HEK293T (cell line): ENCODE results near the gene GAK.
A peak's percentile ranks its signal among the peaks of the same experiment; 100 is the strongest.

Experiments
- CTCF ChIA-PET: fragments of 350-600 bp; formaldehyde crosslinking; extraction: SDS; loops from one replicate; lab custom pipeline; 2021; ENCODE audit warnings: antibody characterized with exemption, inconsistent platforms; lab: Yijun Ruan, JAX
- POLR2A ChIA-PET: fragments of 350-600 bp; formaldehyde crosslinking; extraction: SDS; loops from one replicate; lab custom pipeline; 2020; ENCODE audit warnings: antibody characterized with exemption, inconsistent platforms; lab: Yijun Ruan, JAX
- DNase-seq: peaks from one replicate; pipeline ENCODE4 v3.0.0; 2012; ENCODE audit warnings: mixed read lengths; ENCODE audit errors: extremely low spot score
- ARNT ChIP-seq: fragments of 450-650 bp; IDR thresholded peaks from 2 replicates; pipeline ENCODE4 v1.6.1; 2017; ENCODE audit warnings: mild to moderate bottlenecking
- BHLHE40 ChIP-seq: fragments of 450-650 bp; IDR thresholded peaks from 2 replicates; pipeline ENCODE4 v1.6.1; 2016; ENCODE audit warnings: mild to moderate bottlenecking, moderate library complexity, borderline replicate concordance
- CTBP1 ChIP-seq: fragments of 450-650 bp; IDR thresholded peaks from 2 replicates; pipeline ENCODE4 v1.6.1; 2016; ENCODE audit warnings: borderline replicate concordance
- ELF4 ChIP-seq: fragments of 450-650 bp; IDR thresholded peaks from 2 replicates; pipeline ENCODE4 v1.6.1; 2017; ENCODE audit warnings: antibody characterized with exemption
- FOXA1 ChIP-seq: fragments of 450-650 bp; IDR thresholded peaks from 2 replicates; pipeline ENCODE4 v1.6.1; 2016; ENCODE audit warnings: mild to moderate bottlenecking
- FOXK2 ChIP-seq: fragments of 450-650 bp; IDR thresholded peaks from 2 replicates; pipeline ENCODE4 v1.6.1; 2016; ENCODE audit warnings: mild to moderate bottlenecking
- FOXM1 ChIP-seq: fragments of 450-650 bp; IDR thresholded peaks from 2 replicates; pipeline ENCODE4 v1.6.1; 2017; ENCODE audit warnings: mild to moderate bottlenecking, borderline replicate concordance
- HDGF ChIP-seq: fragments of 450-650 bp; IDR thresholded peaks from 2 replicates; pipeline ENCODE4 v1.6.1; 2017; ENCODE audit warnings: antibody characterized with exemption, borderline replicate concordance
- L3MBTL2 ChIP-seq: fragments of 450-650 bp; conservative IDR thresholded peaks from 2 replicates; pipeline ENCODE4 v1.6.1; 2016; ENCODE audit warnings: mild to moderate bottlenecking
- LEF1 ChIP-seq: fragments of 450-650 bp; IDR thresholded peaks from 2 replicates; pipeline ENCODE4 v1.6.1; 2017; ENCODE audit warnings: mild to moderate bottlenecking, borderline replicate concordance
- NFRKB ChIP-seq: fragments of 450-650 bp; IDR thresholded peaks from 2 replicates; pipeline ENCODE4 v1.6.1; 2016; ENCODE audit warnings: mild to moderate bottlenecking, moderate library complexity
- SP1 ChIP-seq: fragments of 450-650 bp; IDR thresholded peaks from 2 replicates; pipeline ENCODE4 v1.6.1; 2017
- SUZ12 ChIP-seq: fragments of 450-650 bp; IDR thresholded peaks from 2 replicates; pipeline ENCODE4 v1.6.1; 2016; ENCODE audit warnings: mild to moderate bottlenecking
- TARDBP ChIP-seq: fragments of 450-650 bp; IDR thresholded peaks from 2 replicates; pipeline ENCODE4 v1.6.1; 2016
- ZNF384 ChIP-seq: fragments of 450-650 bp; IDR thresholded peaks from 2 replicates; pipeline ENCODE4 v1.6.1; 2016
- TF ChIP-seq, protein P1 (sequence below): fragments of 450-650 bp; IDR thresholded peaks from 2 replicates; pipeline ENCODE4 v1.6.1; 2016

Gene GAK

DNA sequence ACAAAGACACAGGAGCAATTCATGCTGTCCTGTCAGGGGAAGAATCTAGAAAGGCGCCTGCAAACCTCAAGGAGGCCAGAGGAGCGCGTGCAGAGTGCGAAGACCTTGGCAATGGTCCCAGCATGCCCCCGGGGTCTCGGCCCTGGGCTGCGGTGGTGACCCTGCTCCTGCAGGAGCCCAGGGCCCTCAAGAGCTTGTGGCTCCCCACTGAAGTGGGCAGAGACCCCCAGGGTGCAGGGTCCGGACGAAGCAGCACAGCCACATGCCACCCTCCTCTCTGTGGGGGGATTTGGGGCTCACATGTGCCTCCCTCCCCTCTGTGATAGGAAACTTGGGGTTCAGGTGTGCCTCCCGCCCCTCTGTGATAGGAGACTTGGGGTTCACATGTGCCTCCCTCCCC lies 39.3 kb downstream of the GAK start:
- POLR2A ChIA-PET, result no interaction called here
- CTCF ChIA-PET, result no interaction called here
- TF ChIP-seq L3MBTL2 (no peak), ARNT (no peak), TARDBP (no peak), SP1 (no peak), ELF4 (no peak), ZNF384 (no peak), CTBP1 (no peak), LEF1 (no peak), NFRKB (no peak), SUZ12 (no peak), FOXM1 (no peak), FOXA1 (no peak), FOXK2 (no peak)
- TF ChIP-seq, protein P1, sequence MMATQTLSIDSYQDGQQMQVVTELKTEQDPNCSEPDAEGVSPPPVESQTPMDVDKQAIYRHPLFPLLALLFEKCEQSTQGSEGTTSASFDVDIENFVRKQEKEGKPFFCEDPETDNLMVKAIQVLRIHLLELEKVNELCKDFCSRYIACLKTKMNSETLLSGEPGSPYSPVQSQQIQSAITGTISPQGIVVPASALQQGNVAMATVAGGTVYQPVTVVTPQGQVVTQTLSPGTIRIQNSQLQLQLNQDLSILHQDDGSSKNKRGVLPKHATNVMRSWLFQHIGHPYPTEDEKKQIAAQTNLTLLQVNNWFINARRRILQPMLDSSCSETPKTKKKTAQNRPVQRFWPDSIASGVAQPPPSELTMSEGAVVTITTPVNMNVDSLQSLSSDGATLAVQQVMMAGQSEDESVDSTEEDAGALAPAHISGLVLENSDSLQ, result no peak
- DNase-seq, result no peak

DNA sequence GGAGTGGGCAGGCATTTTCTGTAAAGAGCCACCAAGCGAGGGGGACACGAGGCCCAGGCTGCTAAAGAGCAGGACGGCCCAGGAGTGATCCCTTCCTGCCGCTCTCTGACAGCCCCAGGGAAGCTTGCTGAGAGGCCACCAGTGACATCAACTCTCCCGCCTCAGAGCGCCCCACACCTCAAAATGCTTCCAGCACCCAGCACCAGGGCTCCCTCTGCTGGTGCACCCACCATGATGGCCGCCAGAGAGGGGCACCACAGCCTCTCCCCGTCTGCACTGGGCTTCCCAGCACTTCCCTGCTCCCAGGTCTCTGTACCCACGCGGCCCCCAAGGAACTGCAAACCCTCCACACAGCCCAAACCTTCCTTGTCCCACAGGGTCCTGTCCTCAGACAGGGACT lies 40.4 kb downstream of the GAK start:
- DNase-seq, result peak; percentile 21
- ChIA-PET CTCF (interaction anchor here (1.7 kb wide), 1 partner anchor 150 kb away, joined by 5 read pairs; no protein-coding TSS in a partner anchor), POLR2A (no interaction called here)
- TF ChIP-seq SUZ12, result no peak
- no peak for TF ChIP-seq TARDBP
- TF ChIP-seq, protein P1, result no peak
- no peak for TF ChIP-seq LEF1
- no peak for TF ChIP-seq BHLHE40
- TF ChIP-seq L3MBTL2, result no peak
- TF ChIP-seq SP1, result no peak
- no peak for TF ChIP-seq NFRKB
- TF ChIP-seq FOXA1, result no peak
- TF ChIP-seq ELF4, result no peak
- TF ChIP-seq FOXM1, result no peak
- TF ChIP-seq CTBP1, result no peak
- TF ChIP-seq FOXK2, result no peak
- TF ChIP-seq ARNT, result no peak
- TF ChIP-seq HDGF, result no peak
- no peak for TF ChIP-seq ZNF384

DNA sequence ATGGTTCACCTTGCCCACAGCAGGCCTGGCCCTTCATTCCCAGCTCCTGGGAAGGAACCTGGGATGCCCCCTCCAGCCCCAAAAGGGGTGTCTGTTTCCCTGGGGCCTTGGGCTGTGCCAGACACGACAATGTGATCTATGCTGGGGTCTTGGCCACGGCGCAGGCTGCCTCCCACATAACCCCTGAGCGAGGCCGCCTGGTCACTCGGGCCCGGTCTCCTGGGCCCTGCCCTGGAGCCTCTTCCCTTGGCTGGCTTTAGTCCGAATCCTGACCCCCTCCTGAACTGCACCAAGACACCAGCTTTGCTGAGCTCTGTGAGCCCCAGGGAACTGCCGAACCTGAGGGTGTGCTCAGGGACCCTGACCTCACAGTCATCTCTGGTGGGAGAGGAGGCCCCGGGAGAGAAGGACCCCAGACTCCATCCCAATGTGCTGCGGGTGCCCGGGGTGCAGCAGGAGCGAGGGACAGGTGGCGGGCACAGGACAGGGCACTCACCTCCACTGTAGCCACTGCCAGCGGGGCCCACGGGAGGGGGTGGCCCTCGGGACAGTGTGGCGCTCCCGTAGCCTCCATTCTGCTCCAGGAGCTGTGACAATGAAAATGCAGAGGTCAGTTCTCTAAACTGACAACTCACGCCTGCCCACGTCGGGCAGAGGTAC lies 42.0 kb downstream of the GAK start:
- TF ChIP-seq FOXM1 (no peak), CTBP1 (no peak), SUZ12 (no peak), LEF1 (no peak), FOXA1 (no peak), SP1 (no peak), L3MBTL2 (no peak), TARDBP (no peak), BHLHE40 (no peak), ELF4 (no peak), HDGF (no peak)
- TF ChIP-seq, protein P1, result no peak
- ChIA-PET CTCF (interaction anchor here (1.7 kb wide), 1 partner anchor 148 kb away, joined by 5 read pairs; no protein-coding TSS in a partner anchor), POLR2A (no interaction called here)
- no peak for DNase-seq

DNA sequence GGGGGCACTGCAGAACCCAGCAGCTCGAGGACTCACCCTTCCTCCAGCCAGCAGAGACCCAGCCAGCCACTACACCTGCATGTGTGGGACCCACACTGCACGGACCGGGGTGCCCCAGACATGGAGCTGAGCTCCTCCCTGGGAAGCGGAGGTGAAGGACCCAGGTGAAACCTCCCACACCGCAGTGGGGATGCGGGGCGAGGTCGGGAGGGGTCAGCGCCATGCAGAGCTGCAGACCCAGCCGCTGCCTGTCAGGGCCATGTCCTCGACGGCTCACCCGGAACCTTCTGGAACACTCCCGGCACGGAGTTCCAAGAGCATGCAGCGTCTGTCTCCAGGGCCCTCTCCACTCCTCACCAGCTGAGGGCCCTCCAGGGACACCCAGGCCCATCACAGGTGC lies 42.6 kb downstream of the GAK start:
- CTCF ChIA-PET, result no interaction called here
- no peak for DNase-seq
- TF ChIP-seq HDGF (no peak), ZNF384 (no peak), ARNT (no peak), SP1 (no peak), SUZ12 (no peak), BHLHE40 (no peak), L3MBTL2 (no peak), FOXM1 (no peak), NFRKB (no peak), FOXA1 (no peak), TARDBP (no peak), CTBP1 (no peak), LEF1 (no peak), ELF4 (no peak), FOXK2 (no peak)
- TF ChIP-seq, protein P1, result no peak
- POLR2A ChIA-PET, result interaction anchor here (0.6 kb wide), 1 partner anchor 37 kb away, joined by 3 read pairs; no protein-coding TSS in a partner anchor

DNA sequence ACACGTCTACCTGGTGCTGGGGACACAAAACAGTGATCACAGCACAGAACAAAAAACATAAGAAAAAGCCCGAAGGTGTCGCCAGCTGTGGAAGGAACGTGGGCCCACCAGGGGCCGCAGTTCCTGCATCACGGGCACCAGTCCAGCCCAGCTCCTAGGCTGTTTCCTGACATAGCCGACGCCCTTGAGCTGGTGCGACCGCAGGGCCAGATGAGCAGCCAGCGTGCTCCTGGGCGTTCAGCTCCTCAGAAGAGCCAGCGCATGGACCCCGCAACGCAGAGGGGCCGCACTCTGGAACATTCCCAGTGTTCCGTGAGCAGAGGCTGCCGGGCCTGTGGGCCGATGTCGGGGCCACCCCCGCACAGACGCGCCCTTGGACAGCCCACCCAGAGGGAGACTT lies 44.1 kb downstream of the GAK start:
- TF ChIP-seq TARDBP (no peak), ELF4 (no peak), SP1 (no peak), ZNF384 (no peak), NFRKB (no peak), SUZ12 (no peak), LEF1 (no peak), HDGF (no peak), FOXK2 (no peak), L3MBTL2 (no peak), FOXM1 (no peak), CTBP1 (no peak), BHLHE40 (no peak), ARNT (no peak), FOXA1 (no peak)
- TF ChIP-seq, protein P1, result no peak
- ChIA-PET CTCF (no interaction called here), POLR2A (no interaction called here)
- no peak for DNase-seq
